Measurements from ENCODE around the gene ZNF521. TPM values are rescaled to one million over a fixed set of nuclear protein-coding genes. Genes with fewer than 3 reads are reported as not detected.

Gene ZNF521
- total and polyA plus RNA-seq, 2 experiments from 2014 or later: 3.1 to 9.2 TPM

DNA sequence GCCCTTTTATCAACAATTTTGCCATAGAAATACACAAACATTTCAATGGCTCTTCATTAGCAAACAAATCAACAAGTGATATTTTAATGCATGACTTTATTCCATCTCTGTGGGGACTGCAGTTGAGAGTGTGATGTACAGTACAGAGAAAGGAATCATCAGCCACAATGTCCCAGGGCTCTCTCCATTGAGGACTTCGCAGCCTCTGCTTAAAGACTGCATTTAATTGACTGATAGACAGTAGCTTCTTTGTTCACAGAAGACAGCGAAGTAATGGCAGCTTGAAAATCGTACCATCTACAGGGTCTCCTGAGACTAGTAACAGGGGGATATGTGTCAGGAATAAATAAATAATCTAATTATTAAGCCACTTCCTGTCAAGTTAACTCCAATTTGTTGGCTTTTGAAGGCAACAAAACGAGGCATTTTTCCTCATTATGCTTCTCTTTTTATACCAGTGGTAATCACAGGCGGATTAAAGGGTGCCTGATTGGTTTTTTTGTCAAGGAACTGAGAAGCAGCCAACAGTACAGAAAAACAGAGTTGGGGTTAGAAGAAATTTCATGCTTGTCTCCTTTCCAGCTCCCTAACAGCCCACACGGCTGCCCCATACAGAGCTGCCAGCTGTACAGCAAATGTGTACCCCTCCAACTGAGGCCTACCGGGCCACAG lies 164.3 kb downstream of the ZNF521 start:
- Histone ChIP-seq H3K79me2 (replicated peaks; ENCODE audit: insufficient read depth) (no peaks in the 10 kb centered on the region), H2AFZ (no peak overlapping the region), H3F3A (replicated peaks; ENCODE audit: low read depth) (no peaks in the 10 kb centered on the region), H3K9me2 (ENCODE audit: insufficient read depth) (no peaks in the 10 kb centered on the region), H3K4me1 (ENCODE audit: insufficient read depth) (peaks cover 16% of the 10 kb centered on the region), H3K36me3 (ENCODE audit: insufficient read depth) (no peaks in the 10 kb centered on the region), H3K27ac (ENCODE audit: low read depth) (no peak overlapping the region), H3K27me3 (ENCODE audit: insufficient read depth) (no peaks in the 10 kb centered on the region), H4K20me1 (replicated peaks; ENCODE audit: insufficient read depth) (no peaks in the 10 kb centered on the region), H3K4me2 (no peak overlapping the region), H3K4me3 (no peak overlapping the region)
- TF ChIP-seq STAT1 (IDR thresholded peaks at IDR 0.05; ENCODE audit: unreplicated experiment) (no peak), ZNF331 (CRISPR knock-in tag; IDR thresholded peaks at IDR 0.05; ENCODE audit: low read depth) (no peak), POLR2AphosphoS5 (IDR thresholded peaks at IDR 0.05; ENCODE audit: low read depth) (no peak), JUNB (IDR thresholded peaks at IDR 0.05; ENCODE audit: unreplicated experiment) (no peak), EZH2phosphoT487 (IDR thresholded peaks at IDR 0.05; ENCODE audit: unreplicated experiment) (no peak), CREB1 (CRISPR knock-in tag; IDR thresholded peaks at IDR 0.05; ENCODE audit: low read depth) (no peak), EZH2 (IDR thresholded peaks at IDR 0.05; ENCODE audit: low read depth, unreplicated experiment) (no peak), ZNF114 (CRISPR knock-in tag; IDR thresholded peaks at IDR 0.05) (no peak)
- TF ChIP-seq, protein P1, sequence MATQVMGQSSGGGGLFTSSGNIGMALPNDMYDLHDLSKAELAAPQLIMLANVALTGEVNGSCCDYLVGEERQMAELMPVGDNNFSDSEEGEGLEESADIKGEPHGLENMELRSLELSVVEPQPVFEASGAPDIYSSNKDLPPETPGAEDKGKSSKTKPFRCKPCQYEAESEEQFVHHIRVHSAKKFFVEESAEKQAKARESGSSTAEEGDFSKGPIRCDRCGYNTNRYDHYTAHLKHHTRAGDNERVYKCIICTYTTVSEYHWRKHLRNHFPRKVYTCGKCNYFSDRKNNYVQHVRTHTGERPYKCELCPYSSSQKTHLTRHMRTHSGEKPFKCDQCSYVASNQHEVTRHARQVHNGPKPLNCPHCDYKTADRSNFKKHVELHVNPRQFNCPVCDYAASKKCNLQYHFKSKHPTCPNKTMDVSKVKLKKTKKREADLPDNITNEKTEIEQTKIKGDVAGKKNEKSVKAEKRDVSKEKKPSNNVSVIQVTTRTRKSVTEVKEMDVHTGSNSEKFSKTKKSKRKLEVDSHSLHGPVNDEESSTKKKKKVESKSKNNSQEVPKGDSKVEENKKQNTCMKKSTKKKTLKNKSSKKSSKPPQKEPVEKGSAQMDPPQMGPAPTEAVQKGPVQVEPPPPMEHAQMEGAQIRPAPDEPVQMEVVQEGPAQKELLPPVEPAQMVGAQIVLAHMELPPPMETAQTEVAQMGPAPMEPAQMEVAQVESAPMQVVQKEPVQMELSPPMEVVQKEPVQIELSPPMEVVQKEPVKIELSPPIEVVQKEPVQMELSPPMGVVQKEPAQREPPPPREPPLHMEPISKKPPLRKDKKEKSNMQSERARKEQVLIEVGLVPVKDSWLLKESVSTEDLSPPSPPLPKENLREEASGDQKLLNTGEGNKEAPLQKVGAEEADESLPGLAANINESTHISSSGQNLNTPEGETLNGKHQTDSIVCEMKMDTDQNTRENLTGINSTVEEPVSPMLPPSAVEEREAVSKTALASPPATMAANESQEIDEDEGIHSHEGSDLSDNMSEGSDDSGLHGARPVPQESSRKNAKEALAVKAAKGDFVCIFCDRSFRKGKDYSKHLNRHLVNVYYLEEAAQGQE (IDR thresholded peaks at IDR 0.05; ENCODE audit: unreplicated experiment): no peak
- TF ChIP-seq, protein P2, sequence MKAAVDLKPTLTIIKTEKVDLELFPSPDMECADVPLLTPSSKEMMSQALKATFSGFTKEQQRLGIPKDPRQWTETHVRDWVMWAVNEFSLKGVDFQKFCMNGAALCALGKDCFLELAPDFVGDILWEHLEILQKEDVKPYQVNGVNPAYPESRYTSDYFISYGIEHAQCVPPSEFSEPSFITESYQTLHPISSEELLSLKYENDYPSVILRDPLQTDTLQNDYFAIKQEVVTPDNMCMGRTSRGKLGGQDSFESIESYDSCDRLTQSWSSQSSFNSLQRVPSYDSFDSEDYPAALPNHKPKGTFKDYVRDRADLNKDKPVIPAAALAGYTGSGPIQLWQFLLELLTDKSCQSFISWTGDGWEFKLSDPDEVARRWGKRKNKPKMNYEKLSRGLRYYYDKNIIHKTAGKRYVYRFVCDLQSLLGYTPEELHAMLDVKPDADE (IDR thresholded peaks at IDR 0.05): no peak
- no peak overlapping the region for H3K4me3 Mint-ChIP-seq
- peaks cover 4% of the 10 kb centered on the region for H3K27me3 Mint-ChIP-seq (ENCODE audit: insufficient read depth, low read depth, poor library complexity)
- no peak for DNase-seq (ENCODE audit: low spot score)
- H3K27ac Mint-ChIP-seq: no peak overlapping the region
- H3K4me1 Mint-ChIP-seq: peaks cover 23% of the 10 kb centered on the region
- no peaks in the 10 kb centered on the region for H3K36me3 Mint-ChIP-seq (ENCODE audit: low read depth)
- H3K9me3 Mint-ChIP-seq: no peaks in the 10 kb centered on the region
- ATAC-seq: no peak

DNA sequence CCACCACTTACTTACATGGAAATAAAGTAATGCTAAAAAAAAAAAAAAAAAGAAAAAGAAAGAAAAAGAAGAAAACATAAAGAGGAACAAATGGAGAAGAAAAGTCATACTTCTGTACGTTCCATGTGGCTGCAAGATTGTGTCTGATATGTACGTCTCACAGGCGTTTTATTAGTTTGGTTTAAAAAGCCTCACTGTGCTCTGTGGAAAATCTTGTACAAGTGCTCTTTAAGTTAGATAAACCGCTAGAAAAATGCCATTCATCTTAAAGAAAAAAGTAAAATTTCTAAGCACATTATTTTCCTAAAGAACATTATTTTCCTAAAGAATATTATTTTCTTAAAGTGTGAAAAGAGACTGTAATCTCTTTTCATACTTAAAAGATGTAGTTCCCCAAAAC lies 165.1 kb downstream of the ZNF521 start:
- Mint-ChIP-seq H3K27ac (no peak overlapping the region), H3K36me3 (ENCODE audit: low read depth) (no peaks in the 10 kb centered on the region), H3K4me1 (peaks cover 15% of the 10 kb centered on the region), H3K4me3 (no peak overlapping the region), H3K9me3 (no peaks in the 10 kb centered on the region), H3K27me3 (ENCODE audit: insufficient read depth, low read depth, poor library complexity) (no peaks in the 10 kb centered on the region)
- Histone ChIP-seq H3F3A (replicated peaks; ENCODE audit: low read depth) (no peaks in the 10 kb centered on the region), H3K27ac (ENCODE audit: low read depth) (no peak overlapping the region), H3K4me1 (ENCODE audit: insufficient read depth) (peaks cover 8% of the 10 kb centered on the region), H2AFZ (no peak overlapping the region), H3K4me3 (no peak overlapping the region), H3K36me3 (ENCODE audit: insufficient read depth) (no peaks in the 10 kb centered on the region), H3K9me2 (ENCODE audit: insufficient read depth) (no peaks in the 10 kb centered on the region), H4K20me1 (replicated peaks; ENCODE audit: insufficient read depth) (no peaks in the 10 kb centered on the region), H3K27me3 (ENCODE audit: insufficient read depth) (no peaks in the 10 kb centered on the region), H3K4me2 (no peak overlapping the region), H3K79me2 (replicated peaks; ENCODE audit: insufficient read depth) (no peaks in the 10 kb centered on the region)
- ATAC-seq (no peak), DNase-seq (ENCODE audit: low spot score) (no peak)
- TF ChIP-seq, protein P3, sequence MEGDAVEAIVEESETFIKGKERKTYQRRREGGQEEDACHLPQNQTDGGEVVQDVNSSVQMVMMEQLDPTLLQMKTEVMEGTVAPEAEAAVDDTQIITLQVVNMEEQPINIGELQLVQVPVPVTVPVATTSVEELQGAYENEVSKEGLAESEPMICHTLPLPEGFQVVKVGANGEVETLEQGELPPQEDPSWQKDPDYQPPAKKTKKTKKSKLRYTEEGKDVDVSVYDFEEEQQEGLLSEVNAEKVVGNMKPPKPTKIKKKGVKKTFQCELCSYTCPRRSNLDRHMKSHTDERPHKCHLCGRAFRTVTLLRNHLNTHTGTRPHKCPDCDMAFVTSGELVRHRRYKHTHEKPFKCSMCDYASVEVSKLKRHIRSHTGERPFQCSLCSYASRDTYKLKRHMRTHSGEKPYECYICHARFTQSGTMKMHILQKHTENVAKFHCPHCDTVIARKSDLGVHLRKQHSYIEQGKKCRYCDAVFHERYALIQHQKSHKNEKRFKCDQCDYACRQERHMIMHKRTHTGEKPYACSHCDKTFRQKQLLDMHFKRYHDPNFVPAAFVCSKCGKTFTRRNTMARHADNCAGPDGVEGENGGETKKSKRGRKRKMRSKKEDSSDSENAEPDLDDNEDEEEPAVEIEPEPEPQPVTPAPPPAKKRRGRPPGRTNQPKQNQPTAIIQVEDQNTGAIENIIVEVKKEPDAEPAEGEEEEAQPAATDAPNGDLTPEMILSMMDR (conservative IDR thresholded peaks at IDR 0.05; ENCODE audit: low read depth in 2 of 2): no peak
- TF ChIP-seq, protein P1 (IDR thresholded peaks at IDR 0.05; ENCODE audit: unreplicated experiment): no peak
- TF ChIP-seq CREB1 (CRISPR knock-in tag; IDR thresholded peaks at IDR 0.05; ENCODE audit: low read depth): no peak
- TF ChIP-seq EZH2 (IDR thresholded peaks at IDR 0.05; ENCODE audit: low read depth, unreplicated experiment): no peak
- TF ChIP-seq JUNB (IDR thresholded peaks at IDR 0.05; ENCODE audit: unreplicated experiment): no peak
- TF ChIP-seq POLR2AphosphoS5 (IDR thresholded peaks at IDR 0.05; ENCODE audit: low read depth): no peak
- TF ChIP-seq, protein P2 (IDR thresholded peaks at IDR 0.05): no peak
- TF ChIP-seq ZNF331 (CRISPR knock-in tag; IDR thresholded peaks at IDR 0.05; ENCODE audit: low read depth): no peak
- no peak for TF ChIP-seq STAT1 (IDR thresholded peaks at IDR 0.05; ENCODE audit: unreplicated experiment)
- TF ChIP-seq EZH2phosphoT487 (IDR thresholded peaks at IDR 0.05; ENCODE audit: unreplicated experiment): no peak

All from GM23338 (cell line).